HG03457 (cell line): ENCODE results near the gene CACNA1C.
"Not testable (repeated sequence)": the region's sequence is repeated elsewhere in the genome, so short reads cannot be mapped to it uniquely, and the experiment has no call there.

Source experiments
- ATAC-seq: cut with Tn5 transposase; IDR thresholded peaks from one replicate; pipeline ENCODE4 v1.9.1; 2021; ENCODE audit warnings: moderate number of reproducible peaks; ENCODE audit not compliant: unreplicated experiment

Gene CACNA1C

GRCh38 chr12:2692080-2692479 is 639.3 kb downstream of the CACNA1C start:
- ATAC-seq = no peak

GRCh38 chr12:2693244-2693860 is 640.6 kb downstream of the CACNA1C start:
- no peak for ATAC-seq

- no peak for ATAC-seq
Observed at GRCh38 chr12:2693980-2694610, 641.3 kb downstream of the CACNA1C start.

- ATAC-seq = no peak
Observed at GRCh38 chr12:2696136-2696535, 643.3 kb downstream of the CACNA1C start.

- ATAC-seq = no peak
Observed at GRCh38 chr12:2697057-2697800, 644.4 kb downstream of the CACNA1C start.

GRCh38 chr12:2698566-2698965 is 645.8 kb downstream of the CACNA1C start:
- no peak for ATAC-seq

GRCh38 chr12:2710701-2711100 is 657.9 kb downstream of the CACNA1C start:
- no peak for ATAC-seq

DNA sequence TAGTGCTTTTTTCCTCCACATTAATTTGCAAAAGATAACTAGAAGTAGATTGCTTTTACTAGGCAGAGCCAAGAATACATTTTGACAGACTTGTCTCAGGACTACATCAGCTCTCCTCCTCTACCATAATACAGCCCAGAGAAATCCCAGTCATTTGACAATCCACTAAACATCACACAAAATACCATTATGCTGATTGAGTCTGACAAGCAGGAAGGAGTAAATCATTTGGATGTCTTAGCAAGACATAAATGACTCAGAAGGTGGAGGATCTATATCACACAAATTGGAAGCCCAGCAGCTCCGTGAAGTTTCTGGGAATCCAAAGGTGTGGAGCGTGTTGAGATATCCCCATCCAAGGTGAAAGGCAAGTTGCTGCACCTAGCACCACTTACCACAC is 666.6 kb downstream of the CACNA1C start:
- no peak for ATAC-seq

DNA sequence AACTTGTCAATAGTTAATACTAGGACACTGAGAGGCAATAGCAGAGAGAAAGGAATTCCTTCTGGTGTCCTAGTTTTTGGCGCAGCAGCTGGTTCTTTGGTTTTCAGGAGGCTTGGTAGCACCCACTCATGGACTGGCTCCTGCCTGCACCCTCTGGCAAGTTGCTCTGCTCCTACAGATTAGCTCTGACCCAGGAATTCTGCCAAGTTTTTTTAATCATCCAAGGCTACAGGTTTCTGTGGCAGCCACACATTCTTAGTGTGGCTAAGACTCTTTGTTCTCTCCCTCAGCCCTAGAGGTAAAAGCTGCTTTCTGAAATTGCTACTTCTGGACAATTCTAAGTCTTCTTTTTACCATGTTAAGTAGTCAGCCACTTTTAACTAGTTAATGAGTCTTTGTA is 670.0 kb downstream of the CACNA1C start:
- ATAC-seq = no peak

DNA sequence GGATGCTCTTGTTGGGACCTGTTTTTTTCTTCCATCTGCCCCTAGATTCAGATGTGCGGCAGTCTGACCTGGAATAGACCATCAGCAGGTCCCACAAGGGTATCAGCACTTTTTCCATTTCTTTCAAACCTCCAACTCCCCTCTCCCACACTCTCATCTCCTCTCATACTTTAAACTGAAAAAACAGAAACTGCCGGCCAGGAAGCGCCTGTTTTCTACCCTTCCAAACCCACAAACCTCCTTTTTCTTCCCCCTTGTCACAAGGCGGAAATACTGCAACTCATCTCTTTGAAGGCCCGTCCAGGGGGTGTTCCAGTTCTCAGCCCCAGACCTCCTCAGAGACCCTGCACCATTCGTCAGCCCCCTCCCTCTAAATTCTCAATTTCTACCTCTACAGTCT is 679.5 kb downstream of the CACNA1C start:
- ATAC-seq = no peak

DNA sequence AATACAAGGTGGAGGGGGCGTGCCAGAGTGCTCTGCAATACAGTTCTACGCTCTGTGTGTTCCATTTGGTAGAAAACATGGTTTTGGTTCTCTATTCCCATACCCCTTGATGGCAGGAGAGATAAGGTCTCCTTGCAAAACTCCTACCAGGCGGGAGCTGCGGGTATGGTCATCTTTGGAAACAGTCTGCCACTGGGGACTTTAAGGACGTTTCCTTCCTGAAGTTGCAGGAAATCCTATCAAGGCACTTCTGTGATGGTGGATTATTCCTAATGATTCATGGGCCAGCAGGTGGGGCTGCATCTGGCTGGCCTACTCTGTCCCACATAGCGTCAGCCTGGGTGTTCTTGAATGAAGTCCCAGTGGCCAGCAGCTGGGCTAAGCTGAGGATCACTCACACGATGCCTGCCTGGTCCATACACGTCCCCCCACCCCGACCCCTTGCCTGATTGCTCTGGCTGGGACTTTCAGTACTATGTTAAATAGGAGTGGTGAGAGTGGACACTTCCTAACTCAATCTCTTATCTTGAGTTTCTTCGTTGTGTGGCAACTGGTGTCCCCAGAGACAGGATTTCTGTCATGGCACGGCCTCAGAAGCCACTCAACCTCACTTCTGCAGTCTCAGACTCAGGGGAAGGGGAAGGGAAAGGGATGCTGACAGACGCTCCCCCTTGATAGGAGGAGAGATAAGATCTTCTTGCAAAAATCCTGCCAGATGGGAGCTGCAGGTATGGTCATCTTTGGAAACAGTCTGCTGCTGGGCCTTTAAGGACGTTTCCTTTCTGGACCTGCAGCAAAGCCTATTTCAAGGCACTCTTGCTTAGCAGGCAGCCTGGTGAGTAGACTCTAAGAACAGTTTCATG is 680.9 kb downstream of the CACNA1C start:
- no peak for ATAC-seq

GRCh38 chr12:2735432-2735831 is 682.6 kb downstream of the CACNA1C start:
- no peak for ATAC-seq

DNA sequence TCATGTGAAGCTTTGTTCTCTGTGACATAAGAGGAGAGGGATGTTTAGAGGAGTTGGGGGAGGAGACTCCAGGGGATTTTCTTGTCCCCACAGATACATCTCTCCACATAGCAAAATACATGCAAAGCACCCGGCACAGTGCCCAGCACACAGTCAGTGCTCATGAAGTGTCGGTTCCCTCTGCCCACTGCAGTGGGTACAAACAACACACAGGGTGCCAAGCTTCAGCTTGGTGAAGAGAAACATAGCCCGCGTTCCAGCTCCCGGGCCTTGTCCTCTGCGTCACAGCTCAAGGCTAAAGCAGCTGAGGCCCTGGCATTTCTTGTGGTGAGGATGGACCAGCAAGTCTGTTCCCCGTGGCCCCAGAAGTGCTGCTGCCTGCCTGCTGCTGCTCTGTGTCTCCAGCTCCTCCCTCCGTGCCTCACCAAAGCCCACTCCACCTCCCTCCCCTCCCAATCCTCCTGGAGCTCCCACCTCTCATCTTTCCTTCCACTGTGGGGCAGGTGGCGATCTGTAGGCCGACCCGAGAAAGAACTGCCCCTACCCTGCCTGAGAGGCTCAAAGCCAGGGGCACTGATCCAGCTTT is 685.0 kb downstream of the CACNA1C start:
- no peak for ATAC-seq

- ATAC-seq = no peak
Observed at GRCh38 chr12:2739069-2739468, 686.3 kb downstream of the CACNA1C start.

- ATAC-seq = no peak
Observed at GRCh38 chr12:2739832-2740641, 687.2 kb downstream of the CACNA1C start.

GRCh38 chr12:2742037-2742436 is 689.2 kb downstream of the CACNA1C start:
- not testable (repeated sequence) for ATAC-seq

- ATAC-seq = no peak
Observed at GRCh38 chr12:2743478-2743877, 690.7 kb downstream of the CACNA1C start.

GRCh38 chr12:2745655-2746054 is 692.9 kb downstream of the CACNA1C start:
- no peak for ATAC-seq
